ENCODE measurements around the gene SH3TC1.

DNA sequence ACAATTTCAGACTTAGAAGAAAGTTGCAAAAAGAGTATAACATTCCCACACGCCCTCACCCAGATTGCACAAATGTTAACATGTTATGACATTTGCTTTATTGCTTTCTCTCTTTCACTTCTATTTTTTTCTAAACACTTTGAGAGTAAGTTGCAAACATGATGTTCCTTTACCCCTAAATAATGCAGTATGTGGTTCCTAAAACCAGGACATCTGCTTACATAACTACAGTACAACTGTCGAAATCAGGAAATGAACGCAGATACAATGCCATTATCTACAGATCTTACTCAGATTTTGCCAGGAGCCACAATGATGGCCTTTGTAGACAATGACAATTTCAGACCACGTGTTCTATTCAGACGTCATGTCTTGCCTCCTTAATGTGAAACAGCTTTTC is 22.4 kb downstream of the SH3TC1 start:
- TF ChIP-seq, protein P1, sequence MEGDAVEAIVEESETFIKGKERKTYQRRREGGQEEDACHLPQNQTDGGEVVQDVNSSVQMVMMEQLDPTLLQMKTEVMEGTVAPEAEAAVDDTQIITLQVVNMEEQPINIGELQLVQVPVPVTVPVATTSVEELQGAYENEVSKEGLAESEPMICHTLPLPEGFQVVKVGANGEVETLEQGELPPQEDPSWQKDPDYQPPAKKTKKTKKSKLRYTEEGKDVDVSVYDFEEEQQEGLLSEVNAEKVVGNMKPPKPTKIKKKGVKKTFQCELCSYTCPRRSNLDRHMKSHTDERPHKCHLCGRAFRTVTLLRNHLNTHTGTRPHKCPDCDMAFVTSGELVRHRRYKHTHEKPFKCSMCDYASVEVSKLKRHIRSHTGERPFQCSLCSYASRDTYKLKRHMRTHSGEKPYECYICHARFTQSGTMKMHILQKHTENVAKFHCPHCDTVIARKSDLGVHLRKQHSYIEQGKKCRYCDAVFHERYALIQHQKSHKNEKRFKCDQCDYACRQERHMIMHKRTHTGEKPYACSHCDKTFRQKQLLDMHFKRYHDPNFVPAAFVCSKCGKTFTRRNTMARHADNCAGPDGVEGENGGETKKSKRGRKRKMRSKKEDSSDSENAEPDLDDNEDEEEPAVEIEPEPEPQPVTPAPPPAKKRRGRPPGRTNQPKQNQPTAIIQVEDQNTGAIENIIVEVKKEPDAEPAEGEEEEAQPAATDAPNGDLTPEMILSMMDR (IDR thresholded peaks at IDR 0.05; ENCODE audit: low read depth, low read length), result no peak
- no peak for TF ChIP-seq EZH2phosphoT487 (IDR thresholded peaks at IDR 0.05; ENCODE audit: low read depth)
